ENCODE results near the gene LGALS12.

DNA sequence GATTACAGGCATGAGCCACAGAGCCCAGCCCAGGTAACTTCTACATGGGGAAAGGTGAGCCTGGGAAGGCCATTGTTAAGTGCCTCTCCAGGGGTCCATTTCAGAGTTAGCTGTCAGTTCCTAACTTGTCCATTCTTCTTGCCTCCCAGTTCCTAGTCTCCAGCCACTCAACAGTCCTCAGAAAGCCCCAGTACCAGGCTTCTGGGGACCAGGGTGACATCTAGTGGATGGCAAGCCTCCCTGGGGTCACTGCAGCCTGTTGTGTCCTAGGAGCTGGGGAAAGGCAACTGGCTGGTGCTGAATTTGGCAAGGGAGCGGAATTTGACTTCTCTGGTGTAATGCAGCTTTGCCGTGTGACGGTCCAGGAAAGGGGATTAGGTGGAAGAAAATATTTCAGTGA lies 2.1 kb downstream of the LGALS12 start:
- TF ChIP-seq, protein P1, sequence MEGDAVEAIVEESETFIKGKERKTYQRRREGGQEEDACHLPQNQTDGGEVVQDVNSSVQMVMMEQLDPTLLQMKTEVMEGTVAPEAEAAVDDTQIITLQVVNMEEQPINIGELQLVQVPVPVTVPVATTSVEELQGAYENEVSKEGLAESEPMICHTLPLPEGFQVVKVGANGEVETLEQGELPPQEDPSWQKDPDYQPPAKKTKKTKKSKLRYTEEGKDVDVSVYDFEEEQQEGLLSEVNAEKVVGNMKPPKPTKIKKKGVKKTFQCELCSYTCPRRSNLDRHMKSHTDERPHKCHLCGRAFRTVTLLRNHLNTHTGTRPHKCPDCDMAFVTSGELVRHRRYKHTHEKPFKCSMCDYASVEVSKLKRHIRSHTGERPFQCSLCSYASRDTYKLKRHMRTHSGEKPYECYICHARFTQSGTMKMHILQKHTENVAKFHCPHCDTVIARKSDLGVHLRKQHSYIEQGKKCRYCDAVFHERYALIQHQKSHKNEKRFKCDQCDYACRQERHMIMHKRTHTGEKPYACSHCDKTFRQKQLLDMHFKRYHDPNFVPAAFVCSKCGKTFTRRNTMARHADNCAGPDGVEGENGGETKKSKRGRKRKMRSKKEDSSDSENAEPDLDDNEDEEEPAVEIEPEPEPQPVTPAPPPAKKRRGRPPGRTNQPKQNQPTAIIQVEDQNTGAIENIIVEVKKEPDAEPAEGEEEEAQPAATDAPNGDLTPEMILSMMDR (IDR thresholded peaks at IDR 0.05; ENCODE audit: borderline replicate concordance, extremely low read depth, low read length, poor library complexity, severe bottlenecking) = peak; percentile 55
- no peak for TF ChIP-seq EZH2 (IDR thresholded peaks at IDR 0.05; ENCODE audit: borderline replicate concordance, low read depth, low read length, severe bottlenecking)

Measured in DND-41 (cell line).